ENCODE results near the gene FAM217A.

FAM217A gene

GRCh38 chr6:4023240-4023639 lies 55.7 kb downstream of the FAM217A start:
- no peak for DNase-seq (ENCODE audit: extremely low read depth in 1 of 2, low read depth in 1 of 2)

GRCh38 chr6:4021854-4022695 lies 56.9 kb downstream of the FAM217A start:
- no peak for DNase-seq (ENCODE audit: extremely low read depth in 1 of 2, low read depth in 1 of 2)

- peak; percentile 67 to 70 for DNase-seq (ENCODE audit: extremely low read depth in 1 of 2, low read depth in 1 of 2)
These were observed 57.6 kb downstream of the FAM217A start for GRCh38 chr6:4021133-4021853.

GRCh38 chr6:4020822-4021132 lies 58.2 kb downstream of the FAM217A start:
- no peak for DNase-seq (ENCODE audit: extremely low read depth in 1 of 2, low read depth in 1 of 2)

- no peak for DNase-seq (ENCODE audit: extremely low read depth in 1 of 2, low read depth in 1 of 2)
These were observed 60.1 kb downstream of the FAM217A start for GRCh38 chr6:4018924-4019236.
